Activated T-helper 1 cell treated with anti-CD3 and anti-CD28 coated beads, Interleukin-12 subunit alpha, Interleukin-12 subunit beta, Interleukin-2, Interleukin-4 antibody, amounts not matched to agents 30 ng/mL and 10 ng/mL and 1 ng/mL, durations not matched to agents 14 hours and 24 hours and 36 hours (primary cell): ENCODE results near the gene FUCA2. TPM values are rescaled to one million over a fixed set of nuclear protein-coding genes. Genes with fewer than 3 reads are reported as not detected.
A peak's percentile ranks its signal among the peaks of the same experiment; 100 is the strongest.
"Not testable (repeated sequence)": the region's sequence is repeated elsewhere in the genome, so short reads cannot be mapped to it uniquely, and the experiment has no call there.

ENCODE experiments used
- DNase-seq: peaks from one replicate; pipeline ENCODE4 v3.0.0; 2021; ENCODE audit warnings: low spot score
- H3K27ac Mint-ChIP-seq: one replicate; pipeline ENCODE4 v1.8.0; 2021; ENCODE audit warnings: mild to moderate bottlenecking, mixed read lengths
- H3K27me3 Mint-ChIP-seq: one replicate; pipeline ENCODE4 v1.8.0; 2022; ENCODE audit warnings: mild to moderate bottlenecking, moderate library complexity, mixed read lengths; ENCODE audit not compliant: insufficient read depth
- H3K36me3 Mint-ChIP-seq: one replicate; pipeline ENCODE4 v1.8.0; 2021; ENCODE audit warnings: low read depth, mixed read lengths
- H3K4me1 Mint-ChIP-seq: one replicate; pipeline ENCODE4 v1.8.0; 2021; ENCODE audit warnings: low read depth, mixed read lengths
- H3K4me3 Mint-ChIP-seq: one replicate; pipeline ENCODE4 v1.8.0; 2021; ENCODE audit warnings: mild to moderate bottlenecking, moderate library complexity, mixed read lengths
- H3K9me3 Mint-ChIP-seq: one replicate; pipeline ENCODE4 v1.8.0; 2021; ENCODE audit warnings: mixed read lengths
- intact Hi-C: fragments of 100-400 bp; cut with micrococcal nuclease; formaldehyde crosslinking; loops from one replicate; pipeline ENCODE4 v1.15.1; 2024
- total RNA-seq: library from RNA; stranded (reverse); gene quantifications from 2 replicates; pipeline ENCODE4 v1.2.3, GENCODE V29; 2022

FUCA2 gene
- total RNA-seq, 1 donor from 2014 or later = 16.3 TPM

DNA sequence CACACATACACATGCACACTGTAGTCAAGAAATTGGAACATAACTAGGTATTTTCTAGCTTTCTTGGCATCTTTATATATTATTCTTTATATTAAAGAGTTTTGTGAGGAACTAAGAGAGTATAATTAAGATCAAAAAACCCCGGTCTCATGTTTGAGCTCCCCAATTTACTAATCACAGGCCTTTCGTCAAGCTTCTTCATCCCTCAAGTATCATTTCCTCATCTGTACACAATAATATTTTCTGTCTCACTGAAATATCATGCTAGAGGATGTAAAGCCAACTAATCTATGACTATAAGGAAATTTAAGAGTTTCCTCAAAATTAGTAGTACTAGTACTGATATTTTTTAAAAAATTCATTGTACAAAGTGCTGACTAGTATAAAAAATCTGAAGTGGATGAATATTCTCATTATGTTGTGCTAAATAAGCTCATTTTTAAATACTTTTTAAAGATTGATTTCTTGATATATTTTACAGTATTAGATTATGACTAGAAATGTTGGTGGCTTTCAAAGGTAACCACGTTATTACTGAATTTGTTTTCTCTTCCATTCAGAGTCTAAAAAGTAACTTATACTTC lies 32.9 kb downstream of the FUCA2 start:
- H3K27me3 Mint-ChIP-seq = no peaks in the 10 kb centered on the region
- no peak overlapping the region for H3K27ac Mint-ChIP-seq
- no peaks in the 10 kb centered on the region for H3K9me3 Mint-ChIP-seq
- intact Hi-C loops = no loop called here
- H3K4me1 Mint-ChIP-seq = no peaks in the 10 kb centered on the region
- no peak overlapping the region for H3K4me3 Mint-ChIP-seq
- H3K36me3 Mint-ChIP-seq = peaks cover 31% of the 10 kb centered on the region
- no peak for DNase-seq

DNA sequence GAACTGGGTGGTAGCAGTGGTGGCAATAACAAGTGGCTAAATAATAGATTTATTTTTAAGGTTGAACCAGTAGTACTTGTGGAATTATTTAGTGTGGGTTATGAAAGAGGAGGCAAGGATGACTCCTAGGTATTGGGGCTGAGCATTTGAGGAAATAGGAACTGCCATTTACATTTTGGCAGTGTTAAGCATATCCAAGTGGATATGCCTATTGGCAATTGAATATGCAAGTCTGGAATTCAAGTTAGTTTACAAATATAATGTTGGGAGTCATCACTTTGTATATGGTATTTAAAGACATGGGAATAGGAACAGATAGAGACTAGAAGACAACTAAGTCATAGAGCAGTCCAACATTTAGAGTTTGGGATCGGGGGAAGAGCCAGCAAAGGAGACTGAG lies 35.0 kb downstream of the FUCA2 start:
- H3K27ac Mint-ChIP-seq = no peak overlapping the region
- H3K4me1 Mint-ChIP-seq = no peaks in the 10 kb centered on the region
- no peak overlapping the region for H3K4me3 Mint-ChIP-seq
- peaks cover 39% of the 10 kb centered on the region for H3K36me3 Mint-ChIP-seq
- intact Hi-C loops = no loop called here
- DNase-seq = no peak
- no peaks in the 10 kb centered on the region for H3K9me3 Mint-ChIP-seq
- no peaks in the 10 kb centered on the region for H3K27me3 Mint-ChIP-seq

DNA sequence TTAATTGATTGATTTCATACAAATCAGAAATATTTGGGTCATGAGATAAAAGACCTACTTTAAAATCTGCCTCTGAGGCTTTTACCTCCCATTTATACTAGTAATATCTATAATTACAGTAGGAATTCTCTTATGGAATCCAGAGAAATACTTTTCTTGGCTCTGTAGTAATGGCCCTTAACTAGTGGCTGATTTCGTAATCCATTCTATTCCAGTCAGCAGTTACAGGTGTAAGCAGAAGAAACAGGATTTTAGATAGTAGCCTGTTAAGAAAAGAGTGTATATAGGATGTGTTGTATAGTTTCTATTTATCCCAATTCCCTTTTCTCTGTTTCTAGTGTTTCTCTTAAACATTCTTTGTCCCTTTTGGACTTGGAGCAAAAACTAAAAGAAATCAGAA lies 39.7 kb downstream of the FUCA2 start:
- no peak overlapping the region for H3K4me3 Mint-ChIP-seq

DNA sequence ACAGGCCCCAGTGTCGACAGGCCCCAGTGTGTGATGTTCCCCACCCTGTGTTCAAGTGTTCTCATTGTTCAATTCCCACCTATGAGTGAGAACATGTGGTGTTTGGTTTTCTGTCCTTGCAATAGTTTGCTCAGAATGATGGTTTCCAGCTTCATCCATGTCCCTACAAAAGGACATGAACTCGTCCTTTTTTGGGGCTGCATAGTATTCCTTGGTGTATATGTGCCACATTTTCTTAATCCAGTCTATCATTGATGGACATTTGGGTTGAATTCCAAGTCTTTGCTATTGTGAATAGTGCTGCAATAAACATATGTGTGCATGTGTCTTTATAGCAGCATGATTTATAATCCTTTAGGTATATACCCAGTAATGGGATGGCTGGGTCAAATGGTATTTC lies 42.7 kb downstream of the FUCA2 start:
- H3K27me3 Mint-ChIP-seq, H3K4me1 Mint-ChIP-seq, H3K9me3 Mint-ChIP-seq, DNase-seq, H3K27ac Mint-ChIP-seq, intact Hi-C loops, H3K4me3 Mint-ChIP-seq: not testable (repeated sequence)
- peaks cover 35% of the 10 kb centered on the region for H3K36me3 Mint-ChIP-seq

More for the DNA sequence above, 39.7 kb downstream of the FUCA2 start:
- H3K9me3 Mint-ChIP-seq = no peaks in the 10 kb centered on the region
- peaks cover 46% of the 10 kb centered on the region for H3K36me3 Mint-ChIP-seq
- H3K4me1 Mint-ChIP-seq = no peaks in the 10 kb centered on the region
- H3K27me3 Mint-ChIP-seq = no peaks in the 10 kb centered on the region
- intact Hi-C loops = no loop called here
- no peak overlapping the region for H3K27ac Mint-ChIP-seq
- DNase-seq = no peak

DNA sequence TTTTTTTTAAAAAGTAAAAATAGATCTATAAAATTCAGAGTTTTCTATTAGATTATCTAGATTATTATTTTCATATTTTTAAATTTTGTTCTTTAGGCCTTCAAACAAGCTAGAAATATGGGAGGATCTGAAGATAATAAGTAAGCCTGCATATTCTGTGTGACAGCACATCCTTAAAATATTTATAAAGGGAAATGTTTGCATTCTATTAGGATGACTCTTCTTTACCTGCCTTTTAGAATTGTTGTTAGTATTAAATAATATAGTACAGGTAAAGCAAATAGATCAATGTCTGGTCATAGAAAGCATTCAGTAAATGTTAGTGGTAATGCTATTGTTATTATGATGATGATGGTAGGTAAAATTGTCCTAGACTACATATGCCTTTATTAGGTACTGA lies 43.5 kb downstream of the FUCA2 start:
- Mint-ChIP-seq H3K27me3 (no peaks in the 10 kb centered on the region), H3K27ac (no peak overlapping the region), H3K9me3 (no peaks in the 10 kb centered on the region), H3K4me3 (no peak overlapping the region), H3K36me3 (peaks cover 32% of the 10 kb centered on the region), H3K4me1 (peaks cover 6% of the 10 kb centered on the region)
- intact Hi-C loops = no loop called here
- no peak for DNase-seq

DNA sequence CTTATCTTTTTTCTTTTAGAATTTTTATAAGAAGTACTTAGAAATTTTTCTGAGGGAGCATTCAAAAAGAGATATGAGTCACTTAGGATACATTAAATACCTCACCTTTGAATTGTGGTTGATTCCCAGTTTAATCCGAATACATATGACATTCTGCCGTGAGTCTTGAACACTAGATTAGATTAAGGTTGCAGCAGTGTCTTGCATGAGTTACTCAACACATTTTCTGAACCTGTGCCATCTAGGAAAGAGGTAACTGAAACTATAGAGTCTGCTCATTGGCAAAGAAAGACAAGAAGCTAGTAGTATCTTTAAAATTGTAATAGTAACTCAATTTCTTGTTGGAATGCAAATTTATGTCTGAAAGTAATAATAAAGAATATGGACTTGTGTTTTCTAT lies 46.0 kb downstream of the FUCA2 start:
- H3K27ac Mint-ChIP-seq = no peak overlapping the region
- no peak for DNase-seq
- intact Hi-C loops = no loop called here
- H3K4me1 Mint-ChIP-seq = peaks cover 6% of the 10 kb centered on the region
- H3K36me3 Mint-ChIP-seq = peaks cover 37% of the 10 kb centered on the region
- no peaks in the 10 kb centered on the region for H3K27me3 Mint-ChIP-seq
- H3K9me3 Mint-ChIP-seq = no peaks in the 10 kb centered on the region
- no peak overlapping the region for H3K4me3 Mint-ChIP-seq

DNA sequence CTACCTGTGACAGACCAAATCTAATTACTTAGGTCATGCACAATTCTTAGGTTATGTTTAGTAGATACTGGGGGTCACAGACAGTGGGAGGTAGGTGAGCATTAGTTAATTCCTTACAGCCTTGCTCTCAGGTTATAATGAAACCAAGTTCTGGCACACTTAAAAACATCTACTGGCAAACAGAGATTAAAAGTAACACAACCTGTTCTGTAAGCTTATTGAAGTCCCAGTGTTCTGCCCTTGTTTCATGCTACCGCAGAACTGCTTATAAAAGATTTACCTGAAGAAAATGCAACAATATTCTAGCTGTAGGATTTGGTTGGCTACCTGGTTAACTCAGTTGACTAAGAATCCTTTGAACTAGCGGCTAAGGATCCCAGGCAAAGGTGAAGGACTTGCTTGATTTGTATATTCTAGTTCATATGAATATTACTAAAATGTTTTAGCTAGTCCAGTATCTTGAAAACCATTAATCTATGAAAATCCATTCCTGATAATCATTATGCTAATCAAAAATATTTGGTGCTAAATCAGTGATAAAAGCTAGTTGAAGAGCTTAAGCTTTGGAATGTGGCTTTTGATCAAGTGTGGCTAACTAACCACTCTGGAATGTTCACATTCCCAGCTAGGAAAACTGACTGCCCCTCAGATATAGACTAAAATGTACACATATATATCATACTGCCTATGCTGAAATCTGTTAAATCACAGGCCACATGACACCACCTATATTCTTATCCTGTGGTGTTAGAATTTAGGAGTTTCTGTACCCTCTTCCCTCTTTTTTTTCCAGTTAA lies 53.8 kb downstream of the FUCA2 start:
- Mint-ChIP-seq H3K36me3 (peaks cover 20% of the 10 kb centered on the region), H3K27me3 (no peaks in the 10 kb centered on the region), H3K9me3 (no peaks in the 10 kb centered on the region), H3K4me1 (peaks cover 17% of the 10 kb centered on the region), H3K4me3 (no peak overlapping the region), H3K27ac (no peak overlapping the region)
- intact Hi-C loops = no loop called here
- DNase-seq = no peak

DNA sequence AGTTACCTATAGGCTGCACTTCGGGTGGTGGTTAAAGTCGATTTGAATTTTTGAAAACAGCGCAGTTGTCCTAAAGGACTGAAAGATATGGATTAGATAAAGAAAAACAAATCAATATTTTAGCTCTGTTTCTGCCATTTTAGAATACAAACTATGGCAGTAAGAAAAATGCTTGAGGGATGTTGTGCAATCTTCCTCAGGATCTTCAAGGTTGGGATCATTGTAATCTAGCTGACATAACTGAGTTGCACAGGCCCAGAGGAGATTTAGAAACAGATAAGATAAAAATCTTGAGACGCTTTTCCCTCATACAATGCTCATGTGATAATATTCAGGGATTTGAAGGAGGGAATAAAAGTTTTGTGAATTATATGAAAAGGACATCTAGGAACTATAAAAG lies 60.0 kb downstream of the FUCA2 start:
- DNase-seq = no peak
- Mint-ChIP-seq H3K27ac (peak overlapping the region; percentile 99), H3K27me3 (no peaks in the 10 kb centered on the region), H3K36me3 (peaks cover 10% of the 10 kb centered on the region), H3K4me3 (peak overlapping the region; percentile 98), H3K9me3 (no peaks in the 10 kb centered on the region), H3K4me1 (peaks cover 47% of the 10 kb centered on the region)
- intact Hi-C loops = loop anchor here (2.0 to 5.0 kb wide), 7 partner anchors 85 to 884 kb away; partner anchors contain the start of genes AIG1 and LTV1

DNA sequence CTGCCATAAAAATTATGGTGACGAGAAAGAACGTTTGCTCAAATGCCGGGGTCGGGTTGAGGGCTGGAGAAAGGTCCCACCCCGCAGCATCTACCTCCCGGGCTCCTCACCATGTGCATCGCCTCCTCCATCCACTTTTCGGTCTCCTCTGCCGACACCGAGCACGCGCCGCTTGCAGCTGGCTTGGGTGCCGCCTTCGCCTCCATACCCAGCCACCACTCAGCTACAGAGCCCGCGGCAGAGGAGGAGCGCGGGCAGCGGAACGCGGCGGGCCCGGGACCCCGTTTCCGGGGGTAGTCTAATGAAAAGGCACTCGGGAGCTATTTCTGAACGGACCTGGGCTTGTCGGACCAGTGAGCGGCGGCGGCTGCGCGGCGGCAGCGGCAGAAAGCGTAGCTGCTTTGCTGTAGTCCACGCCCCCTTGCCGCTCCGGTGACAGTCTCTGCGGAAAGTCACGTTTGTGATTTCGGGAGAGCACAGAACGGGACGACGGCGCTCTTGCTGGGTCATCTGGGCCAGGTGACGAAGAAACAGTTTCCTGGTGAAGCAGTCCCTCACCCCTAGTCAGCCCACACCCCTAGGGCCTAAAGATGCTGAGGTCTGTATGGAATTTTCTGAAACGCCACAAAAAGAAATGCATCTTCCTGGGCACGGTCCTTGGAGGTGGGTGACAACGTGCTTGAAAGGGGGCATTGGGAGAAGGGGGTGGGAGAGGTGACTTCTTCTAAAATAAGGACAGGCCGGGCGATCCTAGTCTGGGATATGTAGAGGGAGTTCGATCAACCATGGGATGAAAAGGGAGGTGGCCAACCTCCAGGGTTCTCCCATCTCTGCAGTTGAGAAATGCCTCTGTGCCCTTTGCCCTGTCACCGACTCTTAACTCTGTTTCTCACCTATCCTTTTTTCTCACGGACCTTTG lies 60.8 kb downstream of the FUCA2 start, which contains the start of the genes ADAT2 and PEX3:
ADAT2 (minus strand) TSS at position 243 of the 919 bp plus-strand sequence; CDS start at position 206, 37 bp downstream.
PEX3 (plus strand) TSS at position 353 of the 919 bp plus-strand sequence; CDS start at position 591, 238 bp downstream.
- peak within 1 kb of the TSS; percentile 99 for H3K27ac Mint-ChIP-seq
- H3K27me3 Mint-ChIP-seq = no peaks in the 10 kb centered on the region
- peaks cover 10% of the 10 kb centered on the region for H3K36me3 Mint-ChIP-seq

DNA sequence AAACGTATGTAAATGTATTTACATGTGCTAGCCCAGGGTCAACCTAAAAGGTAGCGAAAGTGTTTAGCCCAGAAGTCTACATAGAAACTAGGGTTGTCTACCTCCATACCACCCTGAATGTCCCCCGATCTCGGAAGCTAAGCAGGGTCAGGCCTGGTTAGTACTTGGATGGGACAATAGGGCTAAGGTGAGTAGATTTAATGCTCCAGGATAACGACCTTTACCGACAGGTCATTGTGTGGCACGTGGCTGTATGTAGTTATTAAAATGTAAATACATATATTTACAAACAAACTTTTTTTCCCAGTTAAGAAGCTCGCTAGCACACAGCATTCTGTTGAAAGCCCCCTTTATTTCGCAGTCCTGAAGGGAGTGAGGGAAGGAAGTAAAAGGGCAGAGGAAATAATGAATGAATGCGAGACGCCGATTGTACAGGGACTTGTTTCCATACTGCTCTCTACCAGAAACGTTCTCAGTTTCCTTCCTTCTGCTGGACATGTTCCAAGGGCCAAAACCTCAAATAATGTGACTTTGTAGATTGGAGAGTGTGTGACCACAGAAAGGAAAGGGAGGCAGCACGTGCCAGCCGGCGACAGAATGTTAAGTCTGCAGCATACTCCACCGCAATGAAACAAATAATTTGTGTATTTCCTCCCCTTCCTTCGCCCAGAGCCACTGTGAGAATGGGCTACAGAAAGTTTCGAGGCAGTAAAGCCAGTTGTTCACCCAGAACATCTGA lies 61.6 kb downstream of the FUCA2 start:
- no peaks in the 10 kb centered on the region for H3K9me3 Mint-ChIP-seq
- peak overlapping the region; percentile 99 for H3K27ac Mint-ChIP-seq
- intact Hi-C loops = loop anchor here (1.0 to 10.0 kb wide), 13 partner anchors 9 to 1303 kb away; partner anchors contain the start of genes AIG1, FUCA2, LTV1 and NMBR
- peak overlapping the region; percentile 98 for H3K4me3 Mint-ChIP-seq
- H3K27me3 Mint-ChIP-seq = no peaks in the 10 kb centered on the region
- peak; percentile 24 for DNase-seq
- peaks cover 49% of the 10 kb centered on the region for H3K4me1 Mint-ChIP-seq
- peaks cover 10% of the 10 kb centered on the region for H3K36me3 Mint-ChIP-seq

More for the DNA sequence above, 60.8 kb downstream of the FUCA2 start, which contains the start of the genes ADAT2 and PEX3:
- H3K4me1 Mint-ChIP-seq = peaks cover 50% of the 10 kb centered on the region
- H3K4me3 Mint-ChIP-seq = peak within 1 kb of the TSS; percentile 98
- H3K9me3 Mint-ChIP-seq = no peaks in the 10 kb centered on the region
- DNase-seq = peak; percentile 92
- intact Hi-C loops = loop anchor here (1.0 to 5.0 kb wide), 11 partner anchors 9 to 1303 kb away; partner anchors contain the start of genes AIG1, FUCA2, LTV1 and NMBR

DNA sequence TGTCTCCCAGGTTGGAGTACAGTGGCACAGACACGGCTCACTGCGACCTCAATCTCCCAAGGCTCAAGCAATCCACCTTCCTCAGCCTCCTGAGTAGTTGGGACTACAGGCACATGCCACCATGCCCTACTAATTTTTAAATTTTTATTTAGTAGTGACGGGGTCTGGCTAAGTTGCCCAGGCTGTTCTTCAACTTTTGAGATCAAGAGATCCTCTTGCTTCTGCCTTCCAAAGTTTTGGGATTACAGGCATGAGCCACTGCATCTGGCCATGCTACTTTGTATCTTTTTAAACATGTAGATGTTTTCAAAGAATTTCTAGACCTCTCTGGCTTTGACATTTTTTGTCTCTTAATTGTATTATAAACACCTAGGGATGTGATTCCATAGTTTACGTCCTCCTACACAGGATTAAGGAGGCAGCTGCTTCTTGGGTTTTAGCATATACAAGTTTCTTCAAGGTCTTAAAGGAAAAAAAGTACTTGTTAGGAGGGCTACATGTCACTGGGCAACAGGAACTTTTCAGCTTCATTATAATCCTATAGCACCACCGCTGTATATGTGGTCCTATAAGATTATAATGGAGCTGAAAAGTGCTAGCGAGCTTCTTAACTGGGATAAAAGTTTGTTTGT lies 62.3 kb downstream of the FUCA2 start:
- no peaks in the 10 kb centered on the region for H3K9me3 Mint-ChIP-seq
- H3K27me3 Mint-ChIP-seq = no peaks in the 10 kb centered on the region
- peaks cover 49% of the 10 kb centered on the region for H3K4me1 Mint-ChIP-seq
- H3K36me3 Mint-ChIP-seq = peaks cover 12% of the 10 kb centered on the region
- H3K27ac Mint-ChIP-seq = peak overlapping the region; percentile 99
- peak overlapping the region; percentile 98 for H3K4me3 Mint-ChIP-seq
- intact Hi-C loops = loop anchor here (10.0 kb wide), 2 partner anchors 706 to 766 kb away; partner anchors contain the start of gene STX11
- no peak for DNase-seq
